ENCODE measurements around the gene SASH1.

Gene SASH1

GRCh38 chr6:148464319-148465010 lies 121.8 kb downstream of the SASH1 start:
- DNase-seq, result peak; percentile 58

- no peak for DNase-seq
Measured at GRCh38 chr6:148465011-148465335, 122.3 kb downstream of the SASH1 start.

- no peak for DNase-seq
Measured at GRCh38 chr6:148465670-148466069, 123.0 kb downstream of the SASH1 start.

GRCh38 chr6:148466158-148466557 lies 123.5 kb downstream of the SASH1 start:
- no peak for DNase-seq

GRCh38 chr6:148467926-148468325 lies 125.3 kb downstream of the SASH1 start:
- no peak for DNase-seq

GRCh38 chr6:148470156-148470555 lies 127.5 kb downstream of the SASH1 start:
- no peak for DNase-seq

GRCh38 chr6:148470606-148471465 lies 128.2 kb downstream of the SASH1 start:
- no peak for DNase-seq

- DNase-seq, result no peak
Measured at GRCh38 chr6:148471624-148472159, 129.1 kb downstream of the SASH1 start.

- DNase-seq, result no peak
Measured at GRCh38 chr6:148472171-148473105, 129.8 kb downstream of the SASH1 start.

- no peak for DNase-seq
Measured at GRCh38 chr6:148479497-148479896, 136.9 kb downstream of the SASH1 start.

- no peak for DNase-seq
Measured at GRCh38 chr6:148487461-148487860, 144.8 kb downstream of the SASH1 start.

GRCh38 chr6:148491638-148492251 lies 149.1 kb downstream of the SASH1 start:
- DNase-seq, result no peak

GRCh38 chr6:148492654-148493290 lies 150.1 kb downstream of the SASH1 start:
- no peak for DNase-seq

- no peak for DNase-seq
Measured at GRCh38 chr6:148493424-148493823, 150.8 kb downstream of the SASH1 start.

GRCh38 chr6:148494226-148494625 lies 151.6 kb downstream of the SASH1 start:
- DNase-seq, result no peak

GRCh38 chr6:148495029-148495428 lies 152.4 kb downstream of the SASH1 start:
- no peak for DNase-seq

GRCh38 chr6:148497257-148497656 lies 154.6 kb downstream of the SASH1 start:
- DNase-seq, result no peak

GRCh38 chr6:148497717-148498116 lies 155.1 kb downstream of the SASH1 start:
- no peak for DNase-seq

GRCh38 chr6:148500402-148500801 lies 157.8 kb downstream of the SASH1 start:
- no peak for DNase-seq

- DNase-seq, result no peak
Measured at GRCh38 chr6:148501178-148501590, 158.5 kb downstream of the SASH1 start.

GRCh38 chr6:148502083-148502772 lies 159.6 kb downstream of the SASH1 start:
- DNase-seq, result no peak
